ENCODE measurements around the gene C3. TPM values are rescaled to one million over a fixed set of nuclear protein-coding genes. Genes with fewer than 3 reads are reported as not detected.
"Not testable (repeated sequence)": the region's sequence is repeated elsewhere in the genome, so short reads cannot be mapped to it uniquely, and the experiment has no call there.

Gene C3
- total RNA-seq, 1 experiment from 2014 or later: not detected

- H3K27me3 ChIP-seq (replicated peaks): peaks cover 9% of the 10 kb centered on the region; the same call in 1 of the 2 replicates
- DNase-seq (ENCODE audit: low read depth in 1 of 2, low spot score in 2 of 2): no peak
Measured at GRCh38 chr19:6710273-6711077, 10.0 kb downstream of the C3 start.

GRCh38 chr19:6709549-6709948 lies 10.9 kb downstream of the C3 start:
- H3K27me3 ChIP-seq (replicated peaks): peaks cover 9% of the 10 kb centered on the region; the same call in 1 of the 2 replicates
- H3K4me1 ChIP-seq (replicated peaks): no peaks in the 10 kb centered on the region
- DNase-seq (ENCODE audit: low read depth in 1 of 2, low spot score in 2 of 2): no peak
- no peaks in the 10 kb centered on the region for H3K9me3 ChIP-seq (replicated peaks)
- no peak overlapping the region for H3K27ac ChIP-seq
- H3K4me3 ChIP-seq: no peak overlapping the region
- H3K36me3 ChIP-seq: no peaks in the 10 kb centered on the region

More at GRCh38 chr19:6710273-6711077, 10.0 kb downstream of the C3 start:
- Histone ChIP-seq H3K27ac (no peak overlapping the region), H3K9me3 (replicated peaks) (no peaks in the 10 kb centered on the region), H3K36me3 (no peaks in the 10 kb centered on the region), H3K4me1 (replicated peaks) (no peaks in the 10 kb centered on the region), H3K4me3 (no peak overlapping the region)

GRCh38 chr19:6708913-6709312 lies 11.5 kb downstream of the C3 start:
- H3K36me3 ChIP-seq; H3K9me3 ChIP-seq (replicated peaks); H3K27me3 ChIP-seq (replicated peaks); DNase-seq (ENCODE audit: low read depth in 1 of 2, low spot score in 2 of 2); H3K4me1 ChIP-seq (replicated peaks); H3K27ac ChIP-seq; H3K4me3 ChIP-seq: not testable (repeated sequence)

- Histone ChIP-seq H3K4me1 (replicated peaks) (no peaks in the 10 kb centered on the region), H3K27me3 (replicated peaks) (peaks cover 15% of the 10 kb centered on the region; the same call in 1 of the 2 replicates), H3K36me3 (no peaks in the 10 kb centered on the region), H3K4me3 (no peak overlapping the region), H3K9me3 (replicated peaks) (no peaks in the 10 kb centered on the region), H3K27ac (no peak overlapping the region)
- no peak for DNase-seq (ENCODE audit: low read depth in 1 of 2, low spot score in 2 of 2)
Measured at GRCh38 chr19:6708346-6708745, 12.1 kb downstream of the C3 start.

GRCh38 chr19:6707658-6708018 lies 12.8 kb downstream of the C3 start:
- Histone ChIP-seq H3K4me1 (replicated peaks) (no peaks in the 10 kb centered on the region), H3K27ac (no peak overlapping the region), H3K4me3 (no peak overlapping the region), H3K9me3 (replicated peaks) (no peaks in the 10 kb centered on the region), H3K36me3 (no peaks in the 10 kb centered on the region), H3K27me3 (replicated peaks) (peaks cover 19% of the 10 kb centered on the region; the same call in 1 of the 2 replicates)
- DNase-seq (ENCODE audit: low read depth in 1 of 2, low spot score in 2 of 2): no peak

- Histone ChIP-seq H3K4me1 (replicated peaks) (no peaks in the 10 kb centered on the region), H3K9me3 (replicated peaks) (no peaks in the 10 kb centered on the region), H3K36me3 (no peaks in the 10 kb centered on the region), H3K27ac (no peak overlapping the region), H3K4me3 (no peak overlapping the region), H3K27me3 (replicated peaks) (peaks cover 19% of the 10 kb centered on the region; the same call in 1 of the 2 replicates)
- DNase-seq (ENCODE audit: low read depth in 1 of 2, low spot score in 2 of 2): no peak
Measured at GRCh38 chr19:6707011-6707657, 13.3 kb downstream of the C3 start.

- Histone ChIP-seq H3K9me3 (replicated peaks) (no peaks in the 10 kb centered on the region), H3K27ac (no peak overlapping the region), H3K4me3 (no peak overlapping the region), H3K27me3 (replicated peaks) (peaks cover 19% of the 10 kb centered on the region; the same call in 1 of the 2 replicates), H3K36me3 (no peaks in the 10 kb centered on the region), H3K4me1 (replicated peaks) (no peaks in the 10 kb centered on the region)
- DNase-seq (ENCODE audit: low read depth in 1 of 2, low spot score in 2 of 2): no peak
Measured at GRCh38 chr19:6706633-6706958, 13.9 kb downstream of the C3 start.

- no peak overlapping the region for H3K4me3 ChIP-seq
- H3K9me3 ChIP-seq (replicated peaks): no peaks in the 10 kb centered on the region
- no peak overlapping the region for H3K27ac ChIP-seq
- DNase-seq (ENCODE audit: low read depth in 1 of 2, low spot score in 2 of 2): no peak
- H3K4me1 ChIP-seq (replicated peaks): no peaks in the 10 kb centered on the region
- no peaks in the 10 kb centered on the region for H3K36me3 ChIP-seq
- peaks cover 19% of the 10 kb centered on the region; the same call in 1 of the 2 replicates for H3K27me3 ChIP-seq (replicated peaks)
Measured at GRCh38 chr19:6705931-6706632, 14.4 kb downstream of the C3 start.

- DNase-seq (ENCODE audit: low read depth in 1 of 2, low spot score in 2 of 2): no peak
- Histone ChIP-seq H3K4me1 (replicated peaks) (no peaks in the 10 kb centered on the region), H3K27me3 (replicated peaks) (peaks cover 10% of the 10 kb centered on the region; the same call in 1 of the 2 replicates), H3K27ac (no peak overlapping the region), H3K9me3 (replicated peaks) (no peaks in the 10 kb centered on the region), H3K4me3 (no peak overlapping the region), H3K36me3 (no peaks in the 10 kb centered on the region)
Measured at GRCh38 chr19:6700586-6701316, 19.7 kb downstream of the C3 start.

GRCh38 chr19:6699935-6700334 lies 20.5 kb downstream of the C3 start:
- no peak overlapping the region for H3K27ac ChIP-seq
- peaks cover 10% of the 10 kb centered on the region; the same call in 1 of the 2 replicates for H3K27me3 ChIP-seq (replicated peaks)
- H3K4me3 ChIP-seq: no peak overlapping the region
- DNase-seq (ENCODE audit: low read depth in 1 of 2, low spot score in 2 of 2): no peak
- no peaks in the 10 kb centered on the region for H3K4me1 ChIP-seq (replicated peaks)
- H3K9me3 ChIP-seq (replicated peaks): no peaks in the 10 kb centered on the region
- no peaks in the 10 kb centered on the region for H3K36me3 ChIP-seq

GRCh38 chr19:6697291-6697690 lies 23.2 kb downstream of the C3 start:
- H3K27me3 ChIP-seq (replicated peaks): no peaks in the 10 kb centered on the region
- no peaks in the 10 kb centered on the region for H3K36me3 ChIP-seq
- H3K9me3 ChIP-seq (replicated peaks): no peaks in the 10 kb centered on the region
- DNase-seq (ENCODE audit: low read depth in 1 of 2, low spot score in 2 of 2): no peak
- H3K4me3 ChIP-seq: no peak overlapping the region
- H3K4me1 ChIP-seq (replicated peaks): no peaks in the 10 kb centered on the region
- H3K27ac ChIP-seq: no peak overlapping the region

- DNase-seq (ENCODE audit: low read depth in 1 of 2, low spot score in 2 of 2): no peak
- no peaks in the 10 kb centered on the region for H3K36me3 ChIP-seq
- no peak overlapping the region for H3K4me3 ChIP-seq
- no peaks in the 10 kb centered on the region for H3K4me1 ChIP-seq (replicated peaks)
- H3K9me3 ChIP-seq (replicated peaks): no peaks in the 10 kb centered on the region
- no peaks in the 10 kb centered on the region for H3K27me3 ChIP-seq (replicated peaks)
- H3K27ac ChIP-seq: no peak overlapping the region
Measured at GRCh38 chr19:6696239-6696820, 24.1 kb downstream of the C3 start.

GRCh38 chr19:6694147-6694815 lies 26.2 kb downstream of the C3 start:
- H3K4me1 ChIP-seq (replicated peaks): no peaks in the 10 kb centered on the region
- DNase-seq (ENCODE audit: low read depth in 1 of 2, low spot score in 2 of 2): no peak
- no peak overlapping the region for H3K27ac ChIP-seq
- no peaks in the 10 kb centered on the region for H3K36me3 ChIP-seq
- H3K27me3 ChIP-seq (replicated peaks): no peaks in the 10 kb centered on the region
- no peaks in the 10 kb centered on the region for H3K9me3 ChIP-seq (replicated peaks)
- H3K4me3 ChIP-seq: no peak overlapping the region

Data from SJSA1 (cell line).